Spleen (tissue), 7 donors: ENCODE measurements around the gene MDM4.

ENCODE experiments used
- POLR2A ChIP-seq, 3 donors: fragments of 450-650 bp; IDR thresholded peaks; one replicate each; pipeline ENCODE4 v1.5.1; 2017; ENCODE audit warnings: antibody characterized with exemption in 3 of 3, mild to moderate bottlenecking in 1 of 3
- POLR2AphosphoS5 ChIP-seq, 3 donors: sonication (generic); formaldehyde crosslinking; IDR thresholded peaks; one replicate each; pipeline ENCODE4 v1.5.1; 2017; ENCODE audit warnings: antibody characterized with exemption in 3 of 3
- TF ChIP-seq, protein P1 (sequence below), 11 experiments: fragments of 200-600 bp in 7 of 11; fragments of 450-650 bp in 4 of 11; sonication (generic) in 4 of 11; IDR thresholded peaks in 8 of 11; conservative IDR thresholded peaks in 3 of 11; 1 replicate in 7 of 11; 2 replicates in 4 of 11; pipeline versions ENCODE4 v1.4.0 to v1.8.0; 2016 to 2021; ENCODE audit warnings: antibody characterized with exemption in 11 of 11, inconsistent platforms in 4 of 11, mild to moderate bottlenecking in 1 of 11
- donor health status: DM: no; HTN: no; CAD: no; lungs with moderate emphysema.
- donor health status: DM: no; HTN: no; CAD: no.
- donor health status: DM: no; HTN: no; CAD: no.

GRCh38 chr1:204549313-204549712, 33.1 kb downstream of the MDM4 start:
- TF ChIP-seq, protein P1, sequence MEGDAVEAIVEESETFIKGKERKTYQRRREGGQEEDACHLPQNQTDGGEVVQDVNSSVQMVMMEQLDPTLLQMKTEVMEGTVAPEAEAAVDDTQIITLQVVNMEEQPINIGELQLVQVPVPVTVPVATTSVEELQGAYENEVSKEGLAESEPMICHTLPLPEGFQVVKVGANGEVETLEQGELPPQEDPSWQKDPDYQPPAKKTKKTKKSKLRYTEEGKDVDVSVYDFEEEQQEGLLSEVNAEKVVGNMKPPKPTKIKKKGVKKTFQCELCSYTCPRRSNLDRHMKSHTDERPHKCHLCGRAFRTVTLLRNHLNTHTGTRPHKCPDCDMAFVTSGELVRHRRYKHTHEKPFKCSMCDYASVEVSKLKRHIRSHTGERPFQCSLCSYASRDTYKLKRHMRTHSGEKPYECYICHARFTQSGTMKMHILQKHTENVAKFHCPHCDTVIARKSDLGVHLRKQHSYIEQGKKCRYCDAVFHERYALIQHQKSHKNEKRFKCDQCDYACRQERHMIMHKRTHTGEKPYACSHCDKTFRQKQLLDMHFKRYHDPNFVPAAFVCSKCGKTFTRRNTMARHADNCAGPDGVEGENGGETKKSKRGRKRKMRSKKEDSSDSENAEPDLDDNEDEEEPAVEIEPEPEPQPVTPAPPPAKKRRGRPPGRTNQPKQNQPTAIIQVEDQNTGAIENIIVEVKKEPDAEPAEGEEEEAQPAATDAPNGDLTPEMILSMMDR (IDR thresholded peaks at IDR 0.05 in 8 of 11, conservative IDR thresholded peaks at IDR 0.05 in 3 of 11): no peak
- TF ChIP-seq POLR2AphosphoS5 (IDR thresholded peaks at IDR 0.05) (no peak), POLR2A (IDR thresholded peaks at IDR 0.05) (no peak)
